Body of pancreas (tissue), 4 donors: ENCODE results near the gene TTC28.
"Not testable (repeated sequence)": the region's sequence is repeated elsewhere in the genome, so short reads cannot be mapped to it uniquely, and the experiment has no call there.

Experiments used
- CTCF ChIP-seq, 7 experiments: fragments of 450-650 bp in 4 of 7; fragments of 200-600 bp in 3 of 7; sonication (generic) in 3 of 7; IDR thresholded peaks; one replicate each; pipeline ENCODE4 v1.5.1; 2016 to 2019; ENCODE audit warnings: antibody characterized with exemption in 7 of 7
- POLR2A ChIP-seq, 3 donors: fragments of 450-650 bp; IDR thresholded peaks; one replicate each; pipeline ENCODE4 v1.6.1; 2016; ENCODE audit warnings: antibody characterized with exemption in 3 of 3, mild to moderate bottlenecking in 2 of 3

DNA sequence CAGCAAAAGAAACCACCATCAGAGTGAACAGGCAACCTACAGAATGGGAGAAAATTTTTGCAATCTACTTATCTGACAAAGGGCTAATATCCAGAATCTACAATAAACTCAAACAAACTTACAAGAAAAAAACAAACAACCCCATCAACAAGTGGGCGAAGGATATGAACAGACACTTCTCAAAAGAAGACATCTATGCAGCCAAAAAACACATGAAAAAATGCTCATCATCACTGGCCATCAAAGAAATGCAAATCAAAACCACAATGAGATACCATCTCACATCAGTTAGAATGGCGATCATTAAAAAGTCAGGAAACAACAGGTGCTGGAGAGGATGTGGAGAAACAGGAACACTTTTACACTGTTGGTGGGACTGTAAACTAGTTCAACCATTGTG is 188.4 kb downstream of the TTC28 start:
- TF ChIP-seq POLR2A, CTCF (IDR thresholded peaks at IDR 0.05): not testable (repeated sequence)
